GM18502 (cell line): ENCODE results near the gene MAN1B1.
"Not testable (repeated sequence)": the region's sequence is repeated elsewhere in the genome, so short reads cannot be mapped to it uniquely, and the experiment has no call there.

Source experiments
- ATAC-seq: cut with Tn5 transposase; IDR thresholded peaks from one replicate; pipeline ENCODE4 v1.9.1; 2021; ENCODE audit warnings: mild to moderate bottlenecking; ENCODE audit not compliant: unreplicated experiment, poor library complexity

MAN1B1 gene

DNA sequence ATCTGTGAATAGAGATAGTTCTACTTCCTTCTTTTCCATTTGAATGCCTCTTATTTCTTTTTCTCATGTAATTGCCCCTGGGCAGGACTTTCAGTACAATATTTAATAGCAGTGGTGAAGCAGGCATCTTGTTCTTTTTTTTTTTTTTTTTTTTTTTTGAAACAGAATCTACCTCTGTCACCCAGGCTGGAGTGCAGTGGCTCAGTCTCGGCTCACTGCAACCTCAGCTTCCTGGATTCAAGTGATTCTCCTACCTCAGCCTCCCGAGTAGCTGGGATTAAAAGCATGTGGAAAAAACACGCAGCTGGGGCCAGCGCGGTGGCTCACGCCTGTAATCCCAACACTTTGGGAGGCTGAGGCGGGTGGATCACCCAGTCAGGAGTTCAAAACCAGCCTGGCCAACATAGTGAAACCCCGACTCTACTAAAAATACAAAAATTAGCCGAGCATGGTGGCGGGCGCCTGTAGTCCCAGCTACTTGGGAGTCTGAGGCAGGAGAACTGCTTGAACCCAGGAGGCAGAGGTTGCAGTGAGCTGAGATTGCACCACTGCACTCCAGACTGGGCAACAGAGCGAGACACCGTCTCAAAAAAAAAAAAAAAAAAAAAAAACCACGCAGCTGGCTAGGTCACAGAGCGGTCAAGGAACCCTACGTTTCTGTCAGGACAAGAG is 36.1 kb downstream of the MAN1B1 start:
- not testable (repeated sequence) for ATAC-seq

DNA sequence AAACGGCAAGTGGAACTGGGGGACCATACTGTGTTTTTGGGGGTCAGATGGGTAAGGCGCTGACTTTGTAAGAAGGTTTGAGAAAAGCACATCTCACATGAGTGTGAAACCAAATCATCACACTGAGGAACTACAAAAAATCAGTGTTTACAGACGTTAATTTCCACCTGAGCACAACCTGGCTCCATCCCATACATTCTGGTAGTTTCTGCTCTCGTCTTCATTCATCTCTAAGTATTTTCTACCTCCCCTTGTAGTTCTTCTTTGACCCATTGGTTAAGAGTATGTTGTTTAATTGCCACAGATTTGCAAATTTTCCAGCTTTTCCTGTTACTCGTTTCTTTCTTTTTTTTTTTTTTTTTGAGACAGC is 36.7 kb downstream of the MAN1B1 start:
- peak; percentile 35 for ATAC-seq

DNA sequence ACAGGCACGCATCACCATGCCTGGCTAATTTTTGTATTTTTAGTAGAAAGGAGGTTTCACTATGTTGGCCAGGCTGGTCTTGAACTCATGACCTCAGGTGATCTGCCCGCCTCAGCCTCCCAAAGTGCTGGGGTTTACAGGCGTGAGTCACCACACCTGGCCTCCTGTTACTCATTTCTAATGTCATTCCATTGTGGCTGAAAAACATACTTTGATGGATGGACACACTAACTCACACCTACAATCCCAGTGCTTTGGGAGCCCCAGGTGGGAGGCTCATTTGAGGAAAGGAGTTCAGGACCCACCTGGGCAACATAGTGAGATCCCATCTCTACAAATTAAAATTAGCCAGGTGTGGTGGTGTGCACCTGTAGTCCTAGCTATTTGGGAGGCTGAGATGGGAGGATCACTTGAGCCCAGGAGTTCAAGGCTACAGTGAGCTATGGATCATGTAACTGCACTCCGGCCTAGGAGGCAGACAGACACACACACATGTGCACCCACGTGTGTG is 37.2 kb downstream of the MAN1B1 start:
- not testable (repeated sequence) for ATAC-seq

DNA sequence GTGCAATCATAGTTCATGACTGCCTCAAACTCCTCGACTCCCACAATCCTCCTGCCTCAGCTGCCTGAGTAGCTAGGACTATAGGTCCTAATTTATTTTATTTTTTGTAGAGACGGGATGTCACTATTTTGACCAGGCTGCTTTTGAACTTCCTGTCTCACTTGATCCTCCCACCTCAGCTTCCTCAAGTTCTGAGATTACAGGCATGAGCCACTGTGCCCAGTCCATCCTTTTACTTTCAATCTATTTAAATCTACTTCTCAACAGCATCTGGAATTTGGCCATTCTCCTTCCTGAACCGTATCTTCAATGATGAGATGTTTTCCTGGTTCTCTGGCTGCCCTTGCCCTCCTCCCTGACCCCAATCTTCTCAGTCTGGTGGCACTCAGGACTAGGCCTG is 40.0 kb downstream of the MAN1B1 start:
- no peak for ATAC-seq

DNA sequence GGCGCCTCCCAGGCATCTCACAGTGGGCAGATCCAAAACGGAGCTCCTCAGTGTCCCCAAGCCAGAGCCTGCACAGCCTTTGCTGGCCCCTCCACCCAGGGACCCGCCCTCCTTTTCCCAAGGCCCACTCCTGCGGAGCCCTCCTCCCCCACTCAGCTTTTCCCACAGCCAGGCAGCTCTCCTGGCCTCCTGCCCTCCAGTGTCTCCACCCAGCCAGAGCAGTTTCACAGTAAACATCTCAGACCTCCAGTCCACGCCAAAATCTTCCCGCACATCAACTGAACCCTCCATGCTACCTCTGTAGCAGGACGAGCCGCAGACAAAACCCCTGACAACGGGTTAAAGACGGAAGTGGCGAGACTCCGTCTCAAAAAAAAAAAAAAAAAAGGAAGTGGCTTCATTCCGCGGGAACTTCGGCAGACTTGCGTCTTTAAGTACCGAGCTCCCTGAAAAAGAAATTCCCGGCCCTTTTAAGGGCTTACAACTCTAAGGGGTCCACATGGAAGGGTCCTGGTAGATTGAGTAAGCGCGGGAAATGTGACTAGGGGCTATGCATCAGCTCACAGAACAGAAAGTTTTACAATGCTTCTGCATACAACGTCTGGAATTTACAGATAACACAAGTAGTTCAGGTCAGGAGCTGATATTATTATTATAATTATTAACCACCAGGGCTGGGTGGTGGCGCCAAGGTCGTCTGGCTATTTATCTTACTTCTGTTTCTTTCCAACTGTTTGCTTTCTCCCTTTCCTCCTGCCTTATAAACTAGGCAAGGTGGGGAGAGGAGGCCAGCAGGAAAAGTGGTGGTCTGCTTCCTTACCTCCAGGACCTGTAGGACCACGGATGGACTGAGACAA is 40.7 kb downstream of the MAN1B1 start:
- ATAC-seq = no peak

DNA sequence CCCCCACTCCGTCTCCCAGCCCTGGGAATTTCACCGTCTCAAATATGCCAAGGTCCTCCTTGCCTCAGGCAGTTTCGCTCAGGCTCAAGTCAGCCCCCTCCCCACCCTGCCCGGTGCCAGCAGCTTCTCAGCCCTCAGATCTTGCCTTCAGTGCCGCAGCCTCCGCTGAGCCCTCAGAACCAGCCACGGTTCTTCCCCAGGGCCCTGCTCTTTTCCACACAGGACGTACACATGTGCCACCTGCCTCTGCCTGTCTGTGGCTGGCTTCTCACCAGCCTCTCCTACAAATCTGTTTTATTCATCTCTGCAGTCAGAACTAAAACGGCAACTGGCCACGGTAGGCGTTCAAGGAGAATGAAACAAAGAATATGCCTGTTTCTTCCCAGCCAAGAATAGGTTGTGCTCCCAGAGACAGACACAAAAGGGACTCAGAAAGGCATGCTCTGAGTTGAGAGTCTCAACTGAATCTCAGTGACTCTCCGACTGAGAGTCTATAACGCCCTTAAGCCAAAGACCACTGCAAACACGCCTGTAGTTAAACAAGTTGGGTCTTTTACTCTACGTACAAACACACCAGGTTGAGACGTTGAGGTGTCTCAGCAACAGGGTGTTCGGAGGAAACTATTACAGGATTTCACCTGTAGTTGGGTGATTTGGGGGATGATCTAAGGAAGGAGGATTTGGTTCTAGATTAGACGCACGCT is 41.5 kb downstream of the MAN1B1 start:
- ATAC-seq = no peak

DNA sequence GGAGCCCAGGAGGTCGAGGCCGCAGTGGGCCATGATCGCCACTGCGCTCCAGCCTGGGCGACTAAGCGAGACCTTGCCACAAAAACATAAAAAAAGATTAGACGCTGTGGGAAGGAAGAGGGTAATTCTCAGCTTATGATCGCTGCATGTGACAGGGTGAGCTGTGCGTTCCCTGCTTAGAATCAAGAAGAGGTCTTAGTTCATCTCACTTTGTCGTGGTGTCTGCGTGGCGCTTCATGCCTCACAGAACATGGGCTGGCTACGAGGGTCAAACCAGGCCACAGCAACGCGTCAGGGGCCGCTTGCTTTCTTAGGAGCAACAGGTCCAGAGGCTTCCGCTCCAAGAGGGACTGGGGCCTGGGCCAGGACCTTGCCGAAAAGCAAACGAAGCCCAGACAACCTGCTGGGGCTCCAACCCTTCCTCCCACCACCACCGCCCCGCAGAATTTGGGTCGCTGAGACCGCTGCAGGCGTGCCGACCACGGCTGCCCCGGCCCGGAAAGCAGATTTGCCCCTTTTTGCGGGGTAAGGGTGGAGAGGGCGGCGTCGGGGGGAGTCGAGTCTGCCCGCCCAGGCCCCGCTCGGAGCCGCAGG is 42.2 kb downstream of the MAN1B1 start:
- ATAC-seq = peak; percentile 25

DNA sequence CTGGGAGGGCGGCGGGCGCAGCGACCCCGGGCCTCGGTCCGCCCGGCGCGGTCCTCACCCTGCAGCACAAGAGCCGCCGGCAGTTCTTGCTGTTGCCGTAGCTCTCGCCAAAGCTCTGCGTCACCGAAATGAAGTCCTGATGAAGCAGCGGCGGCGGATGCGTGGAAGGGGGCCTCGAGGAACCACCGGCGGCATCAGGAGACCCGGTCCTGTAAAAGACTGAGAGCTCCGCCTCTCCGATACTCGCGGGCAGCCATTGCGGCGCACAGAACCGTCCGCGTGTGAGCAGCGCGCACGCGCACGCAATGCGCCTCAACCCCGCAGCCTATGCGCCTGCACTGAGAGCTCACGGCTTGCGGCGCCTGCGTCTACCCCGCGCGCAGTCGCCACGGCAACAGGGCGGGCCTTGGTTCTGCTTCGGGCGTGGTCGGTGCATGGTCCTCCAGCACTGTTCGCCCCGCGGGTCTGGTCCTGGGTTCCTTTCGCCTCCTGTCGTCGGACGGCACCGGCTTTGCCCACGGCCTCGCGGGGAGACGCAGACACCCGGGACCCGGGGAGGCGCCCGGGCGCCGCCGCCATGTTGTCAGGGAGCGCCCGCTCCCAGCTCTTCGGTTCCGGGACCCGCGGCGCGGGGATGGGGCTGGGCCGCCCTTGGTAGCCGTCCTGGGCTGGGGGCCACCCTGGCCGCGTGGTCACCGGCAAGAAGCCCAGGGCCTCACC is 42.8 kb downstream of the MAN1B1 start:
- peak; percentile 82 for ATAC-seq

DNA sequence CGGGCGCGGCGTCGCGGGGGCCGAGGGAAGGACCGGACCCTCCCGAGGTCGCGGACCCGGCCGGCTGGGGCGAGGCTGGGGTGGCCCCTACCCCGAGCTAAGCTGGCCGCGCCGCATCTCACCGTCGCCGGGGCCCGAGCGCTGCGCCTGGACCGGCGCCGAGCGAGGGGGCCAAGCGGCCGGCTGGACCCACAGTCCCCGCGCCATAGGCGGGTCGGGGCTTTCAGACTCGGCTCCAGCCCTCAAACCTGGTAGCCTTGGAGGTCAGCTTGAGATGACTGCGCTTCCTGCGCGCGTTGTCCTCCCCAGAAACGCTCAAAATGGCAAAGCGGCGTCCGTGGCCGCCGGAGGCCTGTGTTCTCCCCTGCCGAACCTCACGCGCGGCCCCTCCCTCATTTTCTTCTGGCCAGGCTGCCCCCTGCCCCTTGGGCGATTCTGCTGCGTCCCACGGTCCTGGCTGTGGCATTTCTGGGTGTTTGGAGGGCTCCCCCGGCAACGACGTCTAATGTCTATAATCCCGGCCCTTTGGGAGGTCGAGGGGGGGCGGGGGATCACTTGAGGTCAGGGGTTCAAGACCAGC is 43.5 kb downstream of the MAN1B1 start:
- no peak for ATAC-seq

DNA sequence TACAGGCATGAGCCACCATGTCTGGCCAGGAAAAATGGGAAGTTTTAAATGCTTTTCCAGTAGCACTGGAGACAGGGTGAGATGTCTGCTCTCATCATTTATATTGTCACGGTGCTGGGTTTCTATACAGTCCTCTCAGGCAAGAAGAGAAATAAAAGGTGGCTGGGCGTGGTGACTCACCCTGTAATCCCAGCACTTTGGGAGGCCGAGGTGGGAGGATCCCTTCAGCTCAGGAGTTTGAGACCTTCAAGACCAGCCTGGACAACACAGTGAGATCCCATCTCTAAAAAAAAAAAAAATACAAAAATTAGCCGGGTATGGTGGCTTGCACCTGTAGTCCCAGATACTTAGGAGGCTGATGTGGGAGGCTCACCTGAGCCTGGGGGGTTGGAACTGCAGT is 47.4 kb downstream of the MAN1B1 start:
- ATAC-seq = no peak

DNA sequence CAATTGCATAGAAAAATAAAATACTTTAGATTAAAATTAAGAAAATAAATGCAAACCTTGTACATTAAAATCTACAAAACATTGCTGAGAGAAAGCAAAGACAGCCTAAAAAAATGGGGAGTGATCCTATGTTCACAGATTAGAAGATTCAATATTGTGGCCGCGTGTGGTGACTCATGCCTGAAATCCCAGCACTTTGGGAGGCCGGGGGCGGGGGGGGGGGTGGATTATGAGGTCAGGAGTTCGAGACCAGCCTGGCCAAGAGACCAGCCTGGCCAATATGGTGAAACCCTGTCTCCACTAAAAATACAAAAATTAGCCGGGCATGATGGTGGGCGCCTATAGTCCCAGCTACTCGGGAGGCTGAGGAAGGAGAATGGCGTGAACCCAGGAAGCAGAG is 48.4 kb downstream of the MAN1B1 start:
- not testable (repeated sequence) for ATAC-seq

DNA sequence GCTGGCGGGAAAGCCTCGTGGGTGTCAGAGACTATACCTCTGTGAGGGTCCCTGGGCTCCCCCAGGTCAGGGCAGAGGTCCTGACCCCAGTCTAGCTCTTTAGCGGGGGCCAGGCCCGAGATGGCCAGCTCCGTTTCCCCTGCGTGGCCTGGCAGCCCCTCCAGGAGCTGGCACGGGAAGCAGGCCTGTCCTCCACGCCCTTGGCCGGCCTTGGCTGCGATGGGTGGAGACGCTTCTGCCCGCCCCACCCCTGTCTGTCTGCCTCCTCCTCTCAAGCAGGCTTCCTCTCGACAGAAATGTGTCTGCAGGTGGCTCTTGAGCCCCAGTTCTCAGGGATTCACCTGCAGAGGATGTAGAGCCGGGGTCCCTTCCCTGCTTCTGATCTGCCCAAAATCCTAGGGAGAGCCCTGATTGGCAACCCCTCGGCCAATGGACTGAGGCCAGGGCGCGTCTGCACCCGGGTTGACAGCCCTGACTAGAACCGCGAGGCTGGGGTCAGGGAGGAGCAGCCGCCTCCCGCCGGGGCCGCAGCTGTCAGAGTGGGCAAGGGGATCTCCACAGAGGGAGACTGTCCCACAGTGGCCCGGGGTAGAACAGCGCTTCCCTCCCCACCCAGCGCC is 49.6 kb downstream of the MAN1B1 start:
- no peak for ATAC-seq

DNA sequence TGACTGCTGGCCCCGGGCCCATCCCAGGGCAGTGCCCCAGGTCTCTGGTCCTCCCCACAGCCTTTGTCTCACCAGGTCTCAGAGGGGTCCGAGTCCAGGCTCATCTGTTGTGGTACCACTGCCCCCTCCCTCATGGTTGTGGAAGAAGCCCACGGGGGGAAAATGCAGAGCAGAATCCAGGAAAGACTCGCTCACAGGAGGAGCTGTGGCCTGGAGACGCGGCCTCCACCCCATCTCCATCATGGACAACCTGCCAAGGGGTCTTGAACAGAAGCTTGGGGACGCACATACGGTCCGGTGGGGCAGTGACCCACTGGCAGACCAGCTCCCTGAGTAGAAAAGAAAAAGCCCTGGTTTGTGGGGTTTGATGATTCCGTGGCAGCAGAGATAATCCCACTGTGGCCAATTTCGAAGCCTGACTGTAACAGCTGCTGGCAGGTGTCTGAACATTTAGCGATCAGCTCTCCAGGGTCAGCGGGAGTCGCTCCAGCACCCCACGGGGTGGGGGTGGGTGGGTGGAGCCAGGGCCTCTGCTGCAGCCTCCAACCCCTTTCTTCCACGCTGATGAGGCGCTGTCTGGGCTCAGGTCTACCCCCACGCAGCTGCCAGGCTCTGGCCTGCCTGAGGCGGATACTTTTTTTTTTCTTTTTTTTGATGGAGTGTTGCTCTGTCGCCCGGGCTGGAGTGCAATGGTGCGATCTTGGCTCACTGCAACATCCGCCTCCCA is 50.3 kb downstream of the MAN1B1 start:
- no peak for ATAC-seq

DNA sequence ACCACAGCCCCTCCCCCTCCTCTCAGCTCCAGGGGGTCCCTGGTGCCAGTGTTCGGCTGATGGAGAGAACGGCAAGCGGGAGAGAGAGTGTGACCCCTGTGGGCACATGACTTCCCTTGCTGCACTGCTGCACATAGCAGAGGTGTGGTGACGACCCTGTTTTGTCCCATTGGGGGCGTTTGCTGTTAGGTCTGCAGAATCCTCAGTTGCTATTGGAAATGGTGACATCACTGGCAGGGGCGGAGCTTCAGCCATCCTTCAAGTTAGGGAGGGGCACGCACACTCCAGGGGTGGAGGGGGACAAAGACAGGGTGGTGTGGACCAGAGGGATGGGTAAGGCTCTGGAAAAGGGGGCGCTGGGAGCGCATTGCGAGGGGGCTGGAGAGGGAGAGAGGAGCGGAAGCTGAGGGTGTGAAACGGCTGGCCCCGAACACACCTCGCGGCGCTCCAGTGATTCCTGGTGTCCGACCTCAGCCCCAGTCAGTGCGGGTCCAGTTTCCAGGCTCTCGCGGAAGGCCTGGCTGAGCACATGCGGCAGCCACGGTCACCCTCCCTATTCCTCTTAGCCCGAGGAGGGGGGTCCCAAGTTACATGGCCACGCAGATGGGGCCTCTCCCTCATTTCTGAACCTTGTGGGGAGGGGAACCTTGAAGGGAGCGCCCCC is 51.4 kb downstream of the MAN1B1 start:
- ATAC-seq = no peak

DNA sequence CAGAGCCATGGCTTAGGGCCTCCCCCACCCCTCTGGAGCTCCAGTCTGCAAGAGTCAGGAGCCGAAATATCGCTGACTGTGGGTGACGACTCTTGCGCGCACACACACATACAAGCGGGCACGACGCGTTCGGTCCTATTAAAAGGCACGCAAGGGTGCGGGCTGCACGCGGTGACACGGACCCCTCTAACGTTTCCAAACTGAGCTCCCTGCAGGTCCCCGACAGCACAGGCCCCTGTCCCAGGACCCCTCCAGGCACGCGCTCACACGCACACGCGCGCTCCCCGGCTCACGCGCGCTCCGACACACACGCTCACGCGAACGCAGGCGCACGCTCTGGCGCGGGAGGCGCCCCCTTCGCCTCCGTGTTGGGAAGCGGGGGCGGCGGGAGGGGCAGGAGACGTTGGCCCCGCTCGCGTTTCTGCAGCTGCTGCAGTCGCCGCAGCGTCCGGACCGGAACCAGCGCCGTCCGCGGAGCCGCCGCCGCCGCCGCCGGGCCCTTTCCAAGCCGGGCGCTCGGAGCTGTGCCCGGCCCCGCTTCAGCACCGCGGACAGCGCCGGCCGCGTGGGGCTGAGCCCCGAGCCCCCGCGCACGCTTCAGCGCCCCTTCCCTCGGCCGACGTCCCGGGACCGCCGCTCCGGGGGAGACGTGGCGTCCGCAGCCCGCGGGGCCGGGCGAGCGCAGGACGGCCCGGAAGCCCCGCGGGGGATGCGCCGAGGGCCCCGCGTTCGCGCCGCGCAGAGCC is 52.1 kb downstream of the MAN1B1 start, which contains the start of gene GRIN1:
Gene GRIN1, plus strand, starts transcription at position 433 of the 746 bp plus-strand sequence. CDS start 333 bp downstream, outside the sequence.
- ATAC-seq = no peak

DNA sequence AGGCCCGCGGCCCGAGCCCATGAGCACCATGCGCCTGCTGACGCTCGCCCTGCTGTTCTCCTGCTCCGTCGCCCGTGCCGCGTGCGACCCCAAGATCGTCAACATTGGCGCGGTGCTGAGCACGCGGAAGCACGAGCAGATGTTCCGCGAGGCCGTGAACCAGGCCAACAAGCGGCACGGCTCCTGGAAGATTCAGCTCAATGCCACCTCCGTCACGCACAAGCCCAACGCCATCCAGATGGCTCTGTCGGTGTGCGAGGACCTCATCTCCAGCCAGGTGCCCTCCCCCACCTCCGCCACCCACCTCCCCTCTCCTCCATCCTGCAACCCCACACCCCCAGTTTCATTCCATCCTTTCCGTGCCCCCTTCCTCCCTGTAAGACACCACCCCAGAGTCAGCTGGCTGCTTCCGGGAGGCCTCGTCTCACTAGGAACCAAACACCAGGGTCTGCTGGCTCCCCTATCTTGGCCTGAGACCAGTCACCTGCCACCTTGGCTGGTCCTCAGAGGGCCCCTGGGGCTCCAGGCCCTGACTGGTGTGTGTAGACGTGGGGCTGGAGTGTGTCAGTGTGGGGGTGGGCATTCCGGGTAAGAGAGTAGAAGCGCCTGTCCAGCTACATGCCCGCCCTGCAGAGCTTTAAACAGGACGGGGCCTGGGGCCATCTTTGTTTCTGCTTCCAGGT is 52.8 kb downstream of the MAN1B1 start:
- no peak for ATAC-seq
